Measurements from ENCODE around the gene CDH2. TPM values are rescaled to one million over a fixed set of nuclear protein-coding genes. Genes with fewer than 3 reads are reported as not detected.

The CDH2 gene
- total and polyA plus RNA-seq, 2 donors, result 1.6 to 3.0 TPM

- Histone ChIP-seq H3K27ac (ENCODE audit: low read depth in 1 of 2, low read length in 1 of 2) (no peak overlapping the region), H3K27me3 (ENCODE audit: control insufficient read depth in 2 of 2, insufficient read depth in 1 of 2, low read length in 1 of 2) (no peaks in the 10 kb centered on the region), H3K9me3 (ENCODE audit: control insufficient read depth in 2 of 2, insufficient read depth in 1 of 2, low read length in 1 of 2) (no peaks in the 10 kb centered on the region), H3K36me3 (ENCODE audit: control insufficient read depth in 2 of 2, insufficient read depth in 2 of 2, low read length in 1 of 2) (no peaks in the 10 kb centered on the region), H3K4me1 (ENCODE audit: control insufficient read depth in 2 of 2, insufficient read depth in 2 of 2, low read length in 2 of 2) (no peaks in the 10 kb centered on the region), H3K4me3 (ENCODE audit: low read length in 2 of 2) (no peak overlapping the region)
- 94% methylated on average over 3 of the region's 3 CpGs for WGBS
- no peak for DNase-seq (ENCODE audit: low read depth in 6 of 9, low spot score in 9 of 9)
Measured at GRCh38 chr18:28059861-28060260, 117.1 kb downstream of the CDH2 start.

- Histone ChIP-seq H3K27ac (ENCODE audit: low read depth in 1 of 2, low read length in 1 of 2) (no peak overlapping the region), H3K27me3 (ENCODE audit: control insufficient read depth in 2 of 2, insufficient read depth in 1 of 2, low read length in 1 of 2) (no peaks in the 10 kb centered on the region), H3K9me3 (ENCODE audit: control insufficient read depth in 2 of 2, insufficient read depth in 1 of 2, low read length in 1 of 2) (no peaks in the 10 kb centered on the region), H3K4me3 (ENCODE audit: low read length in 2 of 2) (no peak overlapping the region), H3K4me1 (ENCODE audit: control insufficient read depth in 2 of 2, insufficient read depth in 2 of 2, low read length in 2 of 2) (no peaks in the 10 kb centered on the region), H3K36me3 (ENCODE audit: control insufficient read depth in 2 of 2, insufficient read depth in 2 of 2, low read length in 1 of 2) (no peaks in the 10 kb centered on the region)
- DNase-seq (ENCODE audit: low read depth in 6 of 9, low spot score in 9 of 9), result no peak
Measured at GRCh38 chr18:28050545-28050944, 126.4 kb downstream of the CDH2 start.

GRCh38 chr18:28048612-28049011 is 128.3 kb downstream of the CDH2 start:
- no peak for DNase-seq (ENCODE audit: low read depth in 6 of 9, low spot score in 9 of 9)
- Histone ChIP-seq H3K9me3 (ENCODE audit: control insufficient read depth in 2 of 2, insufficient read depth in 1 of 2, low read length in 1 of 2) (no peaks in the 10 kb centered on the region), H3K4me3 (ENCODE audit: low read length in 2 of 2) (no peak overlapping the region), H3K27me3 (ENCODE audit: control insufficient read depth in 2 of 2, insufficient read depth in 1 of 2, low read length in 1 of 2) (no peaks in the 10 kb centered on the region), H3K27ac (ENCODE audit: low read depth in 1 of 2, low read length in 1 of 2) (no peak overlapping the region), H3K36me3 (ENCODE audit: control insufficient read depth in 2 of 2, insufficient read depth in 2 of 2, low read length in 1 of 2) (no peaks in the 10 kb centered on the region), H3K4me1 (ENCODE audit: control insufficient read depth in 2 of 2, insufficient read depth in 2 of 2, low read length in 2 of 2) (no peaks in the 10 kb centered on the region)
- WGBS, result 96% methylated on average over 2 of the region's 2 CpGs

- no peaks in the 10 kb centered on the region for H3K4me1 ChIP-seq (ENCODE audit: control insufficient read depth in 2 of 2, insufficient read depth in 2 of 2, low read length in 2 of 2)
- 94% methylated on average over 3 of the region's 3 CpGs for WGBS
- no peaks in the 10 kb centered on the region for H3K9me3 ChIP-seq (ENCODE audit: control insufficient read depth in 2 of 2, insufficient read depth in 1 of 2, low read length in 1 of 2)
- H3K27me3 ChIP-seq (ENCODE audit: control insufficient read depth in 2 of 2, insufficient read depth in 1 of 2, low read length in 1 of 2), result no peaks in the 10 kb centered on the region
- no peak overlapping the region for H3K27ac ChIP-seq (ENCODE audit: low read depth in 1 of 2, low read length in 1 of 2)
- no peaks in the 10 kb centered on the region for H3K36me3 ChIP-seq (ENCODE audit: control insufficient read depth in 2 of 2, insufficient read depth in 2 of 2, low read length in 1 of 2)
- DNase-seq (ENCODE audit: low read depth in 6 of 9, low spot score in 9 of 9), result no peak
- no peak overlapping the region for H3K4me3 ChIP-seq (ENCODE audit: low read length in 2 of 2)
Measured at GRCh38 chr18:28045880-28046279, 131.1 kb downstream of the CDH2 start.

- H3K36me3 ChIP-seq (ENCODE audit: control insufficient read depth in 2 of 2, insufficient read depth in 2 of 2, low read length in 1 of 2), result no peaks in the 10 kb centered on the region
- no peaks in the 10 kb centered on the region for H3K9me3 ChIP-seq (ENCODE audit: control insufficient read depth in 2 of 2, insufficient read depth in 1 of 2, low read length in 1 of 2)
- no peaks in the 10 kb centered on the region for H3K4me1 ChIP-seq (ENCODE audit: control insufficient read depth in 2 of 2, insufficient read depth in 2 of 2, low read length in 2 of 2)
- 90% methylated on average over 3 of the region's 3 CpGs for WGBS
- DNase-seq (ENCODE audit: low read depth in 6 of 9, low spot score in 9 of 9), result no peak
- H3K27me3 ChIP-seq (ENCODE audit: control insufficient read depth in 2 of 2, insufficient read depth in 1 of 2, low read length in 1 of 2), result no peaks in the 10 kb centered on the region
- H3K27ac ChIP-seq (ENCODE audit: low read depth in 1 of 2, low read length in 1 of 2), result no peak overlapping the region
- no peak overlapping the region for H3K4me3 ChIP-seq (ENCODE audit: low read length in 2 of 2)
Measured at GRCh38 chr18:28045176-28045810, 131.6 kb downstream of the CDH2 start.

GRCh38 chr18:28044036-28044435 is 132.9 kb downstream of the CDH2 start:
- WGBS, result 95% methylated on average over 4 of the region's 4 CpGs
- H3K9me3 ChIP-seq (ENCODE audit: control insufficient read depth in 2 of 2, insufficient read depth in 1 of 2, low read length in 1 of 2), result no peaks in the 10 kb centered on the region
- H3K27ac ChIP-seq (ENCODE audit: low read depth in 1 of 2, low read length in 1 of 2), result no peak overlapping the region
- H3K4me1 ChIP-seq (ENCODE audit: control insufficient read depth in 2 of 2, insufficient read depth in 2 of 2, low read length in 2 of 2), result no peaks in the 10 kb centered on the region
- H3K4me3 ChIP-seq (ENCODE audit: low read length in 2 of 2), result no peak overlapping the region
- H3K27me3 ChIP-seq (ENCODE audit: control insufficient read depth in 2 of 2, insufficient read depth in 1 of 2, low read length in 1 of 2), result no peaks in the 10 kb centered on the region
- DNase-seq (ENCODE audit: low read depth in 6 of 9, low spot score in 9 of 9), result no peak
- no peaks in the 10 kb centered on the region for H3K36me3 ChIP-seq (ENCODE audit: control insufficient read depth in 2 of 2, insufficient read depth in 2 of 2, low read length in 1 of 2)

- no peaks in the 10 kb centered on the region for H3K27me3 ChIP-seq (ENCODE audit: control insufficient read depth in 2 of 2, insufficient read depth in 1 of 2, low read length in 1 of 2)
- H3K4me3 ChIP-seq (ENCODE audit: low read length in 2 of 2), result no peak overlapping the region
- H3K27ac ChIP-seq (ENCODE audit: low read depth in 1 of 2, low read length in 1 of 2), result no peak overlapping the region
- H3K36me3 ChIP-seq (ENCODE audit: control insufficient read depth in 2 of 2, insufficient read depth in 2 of 2, low read length in 1 of 2), result no peaks in the 10 kb centered on the region
- DNase-seq (ENCODE audit: low read depth in 6 of 9, low spot score in 9 of 9), result no peak
- H3K9me3 ChIP-seq (ENCODE audit: control insufficient read depth in 2 of 2, insufficient read depth in 1 of 2, low read length in 1 of 2), result no peaks in the 10 kb centered on the region
- 98% methylated on average over 3 of the region's 3 CpGs for WGBS
- H3K4me1 ChIP-seq (ENCODE audit: control insufficient read depth in 2 of 2, insufficient read depth in 2 of 2, low read length in 2 of 2), result no peaks in the 10 kb centered on the region
Measured at GRCh38 chr18:28043631-28044030, 133.3 kb downstream of the CDH2 start.

- no peak for DNase-seq (ENCODE audit: low read depth in 6 of 9, low spot score in 9 of 9)
- 78% methylated on average over 5 of the region's 5 CpGs for WGBS
- Histone ChIP-seq H3K36me3 (ENCODE audit: control insufficient read depth in 2 of 2, insufficient read depth in 2 of 2, low read length in 1 of 2) (no peaks in the 10 kb centered on the region), H3K4me3 (ENCODE audit: low read length in 2 of 2) (no peak overlapping the region), H3K27me3 (ENCODE audit: control insufficient read depth in 2 of 2, insufficient read depth in 1 of 2, low read length in 1 of 2) (no peaks in the 10 kb centered on the region), H3K4me1 (ENCODE audit: control insufficient read depth in 2 of 2, insufficient read depth in 2 of 2, low read length in 2 of 2) (no peaks in the 10 kb centered on the region), H3K9me3 (ENCODE audit: control insufficient read depth in 2 of 2, insufficient read depth in 1 of 2, low read length in 1 of 2) (no peaks in the 10 kb centered on the region), H3K27ac (ENCODE audit: low read depth in 1 of 2, low read length in 1 of 2) (no peak overlapping the region)
Measured at GRCh38 chr18:28041366-28041765, 135.6 kb downstream of the CDH2 start.

GRCh38 chr18:28040716-28041115 is 136.2 kb downstream of the CDH2 start:
- H3K27me3 ChIP-seq (ENCODE audit: control insufficient read depth in 2 of 2, insufficient read depth in 1 of 2, low read length in 1 of 2), result no peaks in the 10 kb centered on the region
- no peak overlapping the region for H3K27ac ChIP-seq (ENCODE audit: low read depth in 1 of 2, low read length in 1 of 2)
- no peaks in the 10 kb centered on the region for H3K36me3 ChIP-seq (ENCODE audit: control insufficient read depth in 2 of 2, insufficient read depth in 2 of 2, low read length in 1 of 2)
- H3K9me3 ChIP-seq (ENCODE audit: control insufficient read depth in 2 of 2, insufficient read depth in 1 of 2, low read length in 1 of 2), result no peaks in the 10 kb centered on the region
- H3K4me3 ChIP-seq (ENCODE audit: low read length in 2 of 2), result no peak overlapping the region
- H3K4me1 ChIP-seq (ENCODE audit: control insufficient read depth in 2 of 2, insufficient read depth in 2 of 2, low read length in 2 of 2), result no peaks in the 10 kb centered on the region
- no peak for DNase-seq (ENCODE audit: low read depth in 6 of 9, low spot score in 9 of 9)

GRCh38 chr18:28040211-28040610 is 136.7 kb downstream of the CDH2 start:
- Histone ChIP-seq H3K9me3 (ENCODE audit: control insufficient read depth in 2 of 2, insufficient read depth in 1 of 2, low read length in 1 of 2) (no peaks in the 10 kb centered on the region), H3K27ac (ENCODE audit: low read depth in 1 of 2, low read length in 1 of 2) (no peak overlapping the region), H3K4me1 (ENCODE audit: control insufficient read depth in 2 of 2, insufficient read depth in 2 of 2, low read length in 2 of 2) (no peaks in the 10 kb centered on the region), H3K4me3 (ENCODE audit: low read length in 2 of 2) (no peak overlapping the region), H3K27me3 (ENCODE audit: control insufficient read depth in 2 of 2, insufficient read depth in 1 of 2, low read length in 1 of 2) (no peaks in the 10 kb centered on the region), H3K36me3 (ENCODE audit: control insufficient read depth in 2 of 2, insufficient read depth in 2 of 2, low read length in 1 of 2) (no peaks in the 10 kb centered on the region)
- 90% methylated on average over 2 of the region's 2 CpGs for WGBS
- DNase-seq (ENCODE audit: low read depth in 6 of 9, low spot score in 9 of 9), result no peak
